Measurements from ENCODE around the gene ENDOV.

GRCh38 chr17:80382956-80383355 lies 32.0 kb upstream of the ENDOV start:
- TF ChIP-seq CTCF (IDR thresholded peaks at IDR 0.05) = no peak
- no peak for TF ChIP-seq POLR2A (IDR thresholded peaks at IDR 0.05)

Data from uterus (tissue), 2 donors.